ENCODE measurements around the gene IGF1.

GRCh38 chr12:102437511-102437910 is 42.9 kb downstream of the IGF1 start:
- TF ChIP-seq CTCF (IDR thresholded peaks at IDR 0.05; ENCODE audit: borderline replicate concordance, extremely low read depth, low read length, poor library complexity, severe bottlenecking) (no peak), EZH2 (IDR thresholded peaks at IDR 0.05; ENCODE audit: borderline replicate concordance, low read depth, low read length, severe bottlenecking) (no peak)

Measured in DND-41 (cell line).